Measurements from ENCODE around the gene CEP44. TPM values are rescaled to one million over a fixed set of nuclear protein-coding genes. Genes with fewer than 3 reads are reported as not detected.
"Not testable (repeated sequence)": the region's sequence is repeated elsewhere in the genome, so short reads cannot be mapped to it uniquely, and the experiment has no call there.

The CEP44 gene
- polyA plus RNA-seq, 1 experiment = 7.4 TPM

DNA sequence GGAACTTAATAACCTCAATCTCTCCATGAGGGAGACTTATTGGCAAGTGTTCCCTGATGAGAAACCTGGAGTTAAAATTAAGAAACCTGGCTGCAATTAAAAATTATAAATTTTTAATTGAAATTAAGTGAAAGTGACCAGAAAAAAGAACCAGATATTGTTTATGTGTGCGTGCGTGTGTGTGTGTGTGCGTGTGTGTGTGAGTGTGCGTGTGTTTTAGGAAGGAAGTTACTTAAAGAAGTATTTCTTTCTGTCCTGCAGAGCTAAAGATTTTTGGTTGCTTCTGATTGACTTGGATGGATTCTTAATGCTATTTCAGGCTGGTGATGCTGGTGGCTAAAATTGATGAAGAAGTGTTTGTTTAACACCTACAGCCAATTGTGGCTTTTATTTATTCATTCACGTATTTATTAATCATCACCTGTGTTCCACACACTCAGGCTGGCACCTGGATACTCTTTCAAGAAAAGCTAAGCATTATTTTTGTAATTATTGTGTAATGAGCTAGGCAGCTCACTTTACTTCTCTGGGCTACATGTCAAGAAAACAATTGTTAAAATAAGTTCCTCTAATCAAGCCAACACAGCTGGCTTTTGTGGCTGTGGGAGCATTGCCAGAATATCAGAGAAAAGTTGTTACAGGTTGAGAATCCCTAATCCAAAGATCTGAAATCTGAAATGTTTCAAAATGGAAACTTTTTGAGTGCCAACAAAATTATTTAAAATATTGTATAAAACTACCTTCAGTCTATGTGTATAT lies 68.5 kb downstream of the CEP44 start:
- no peaks in the 10 kb centered on the region for H3K9me3 ChIP-seq (ENCODE audit: control insufficient read depth, insufficient read depth, low read length)

DNA sequence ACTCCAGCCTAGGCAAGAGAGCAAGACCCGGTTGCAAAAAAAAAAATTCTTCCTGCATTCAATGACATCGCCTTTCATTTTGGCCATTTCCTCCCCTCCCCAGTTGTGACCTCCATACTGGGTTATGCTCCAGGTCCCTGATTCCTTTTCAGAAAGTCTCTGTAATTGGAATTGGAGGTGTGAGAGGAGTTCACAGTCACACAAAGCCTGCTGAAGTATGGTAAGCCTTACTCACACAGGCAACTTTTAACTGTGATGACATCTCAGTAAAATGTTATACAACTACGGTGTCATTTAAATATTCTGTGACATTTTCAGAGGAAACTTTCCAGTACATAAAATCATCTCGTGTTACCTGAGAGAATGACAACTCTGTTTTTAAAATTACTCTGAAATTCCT lies 73.6 kb downstream of the CEP44 start:
- CTCF ChIA-PET = no interaction called here
- TF ChIP-seq, protein P1, sequence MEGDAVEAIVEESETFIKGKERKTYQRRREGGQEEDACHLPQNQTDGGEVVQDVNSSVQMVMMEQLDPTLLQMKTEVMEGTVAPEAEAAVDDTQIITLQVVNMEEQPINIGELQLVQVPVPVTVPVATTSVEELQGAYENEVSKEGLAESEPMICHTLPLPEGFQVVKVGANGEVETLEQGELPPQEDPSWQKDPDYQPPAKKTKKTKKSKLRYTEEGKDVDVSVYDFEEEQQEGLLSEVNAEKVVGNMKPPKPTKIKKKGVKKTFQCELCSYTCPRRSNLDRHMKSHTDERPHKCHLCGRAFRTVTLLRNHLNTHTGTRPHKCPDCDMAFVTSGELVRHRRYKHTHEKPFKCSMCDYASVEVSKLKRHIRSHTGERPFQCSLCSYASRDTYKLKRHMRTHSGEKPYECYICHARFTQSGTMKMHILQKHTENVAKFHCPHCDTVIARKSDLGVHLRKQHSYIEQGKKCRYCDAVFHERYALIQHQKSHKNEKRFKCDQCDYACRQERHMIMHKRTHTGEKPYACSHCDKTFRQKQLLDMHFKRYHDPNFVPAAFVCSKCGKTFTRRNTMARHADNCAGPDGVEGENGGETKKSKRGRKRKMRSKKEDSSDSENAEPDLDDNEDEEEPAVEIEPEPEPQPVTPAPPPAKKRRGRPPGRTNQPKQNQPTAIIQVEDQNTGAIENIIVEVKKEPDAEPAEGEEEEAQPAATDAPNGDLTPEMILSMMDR (IDR thresholded peaks at IDR 0.05; ENCODE audit: low read depth, low read length) = no peak
- no peak overlapping the region for H3K4me3 ChIP-seq (ENCODE audit: low read depth, low read length)
- POLR2A ChIA-PET = no interaction called here
- H3K27ac ChIP-seq (ENCODE audit: low read depth, low read length) = no peak overlapping the region
- no peak for DNase-seq (ENCODE audit: low read depth, low spot score)
- H3K9me3 ChIP-seq (ENCODE audit: control insufficient read depth, insufficient read depth, low read length) = no peaks in the 10 kb centered on the region
- H3K27me3 ChIP-seq (ENCODE audit: control insufficient read depth, insufficient read depth, low read length) = no peaks in the 10 kb centered on the region

More for the DNA sequence above, 68.5 kb downstream of the CEP44 start:
- TF ChIP-seq, protein P1 (IDR thresholded peaks at IDR 0.05; ENCODE audit: low read depth, low read length) = no peak
- no peak for DNase-seq (ENCODE audit: low read depth, low spot score)
- no peak overlapping the region for H3K27ac ChIP-seq (ENCODE audit: low read depth, low read length)
- CTCF ChIA-PET = no interaction called here
- no peaks in the 10 kb centered on the region for H3K27me3 ChIP-seq (ENCODE audit: control insufficient read depth, insufficient read depth, low read length)
- H3K4me3 ChIP-seq (ENCODE audit: low read depth, low read length) = no peak overlapping the region
- POLR2A ChIA-PET = no interaction called here

DNA sequence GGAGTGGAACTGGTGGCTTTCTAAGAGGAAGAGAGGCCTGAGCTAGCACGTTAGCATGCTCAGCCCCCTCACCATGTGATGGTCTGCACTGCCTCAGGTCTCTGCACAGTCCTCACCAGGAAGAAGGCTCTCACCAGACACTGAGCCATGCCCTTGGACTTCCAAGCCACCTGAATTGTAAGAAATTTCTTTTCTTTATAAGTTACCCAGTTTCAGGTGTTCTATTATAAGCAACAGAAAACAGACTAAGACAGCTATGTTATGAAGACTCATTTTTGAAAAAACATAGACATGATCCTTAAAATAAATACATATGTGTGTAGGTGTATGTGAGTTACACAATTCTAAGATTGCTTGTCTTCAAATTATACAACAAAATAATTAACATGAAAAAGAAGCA lies 74.7 kb downstream of the CEP44 start:
- ChIA-PET CTCF (no interaction called here), POLR2A (no interaction called here)
- Histone ChIP-seq H3K9me3 (ENCODE audit: control insufficient read depth, insufficient read depth, low read length) (no peaks in the 10 kb centered on the region), H3K4me3 (ENCODE audit: low read depth, low read length) (no peak overlapping the region), H3K27ac (ENCODE audit: low read depth, low read length) (no peak overlapping the region), H3K27me3 (ENCODE audit: control insufficient read depth, insufficient read depth, low read length) (no peaks in the 10 kb centered on the region)
- TF ChIP-seq, protein P1 (IDR thresholded peaks at IDR 0.05; ENCODE audit: low read depth, low read length) = no peak
- DNase-seq (ENCODE audit: low read depth, low spot score) = no peak

DNA sequence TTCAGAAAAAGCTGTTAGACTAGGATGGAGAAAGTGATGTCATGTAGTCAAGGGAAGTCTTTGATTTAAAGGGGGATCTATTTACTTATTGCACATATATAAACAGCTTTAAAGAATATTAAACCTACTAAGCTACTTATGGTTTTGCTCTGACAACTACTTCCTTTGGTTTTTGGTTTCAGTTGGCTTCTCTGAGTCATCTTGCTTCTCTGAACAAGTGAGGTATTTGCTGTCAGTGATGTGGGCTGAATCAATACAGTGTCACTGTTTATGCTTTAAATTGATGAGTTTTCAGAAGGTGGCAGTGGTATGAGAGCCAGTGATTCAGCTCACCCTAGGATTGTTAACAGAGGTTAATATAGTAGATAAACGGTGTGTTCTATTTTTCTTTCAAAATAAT lies 75.1 kb downstream of the CEP44 start:
- Histone ChIP-seq H3K9me3 (ENCODE audit: control insufficient read depth, insufficient read depth, low read length) (no peaks in the 10 kb centered on the region), H3K27me3 (ENCODE audit: control insufficient read depth, insufficient read depth, low read length) (no peaks in the 10 kb centered on the region), H3K4me3 (ENCODE audit: low read depth, low read length) (no peak overlapping the region), H3K27ac (ENCODE audit: low read depth, low read length) (no peak overlapping the region)
- TF ChIP-seq, protein P1 (IDR thresholded peaks at IDR 0.05; ENCODE audit: low read depth, low read length) = no peak
- ChIA-PET CTCF (no interaction called here), POLR2A (no interaction called here)
- DNase-seq (ENCODE audit: low read depth, low spot score) = peak; percentile 15

DNA sequence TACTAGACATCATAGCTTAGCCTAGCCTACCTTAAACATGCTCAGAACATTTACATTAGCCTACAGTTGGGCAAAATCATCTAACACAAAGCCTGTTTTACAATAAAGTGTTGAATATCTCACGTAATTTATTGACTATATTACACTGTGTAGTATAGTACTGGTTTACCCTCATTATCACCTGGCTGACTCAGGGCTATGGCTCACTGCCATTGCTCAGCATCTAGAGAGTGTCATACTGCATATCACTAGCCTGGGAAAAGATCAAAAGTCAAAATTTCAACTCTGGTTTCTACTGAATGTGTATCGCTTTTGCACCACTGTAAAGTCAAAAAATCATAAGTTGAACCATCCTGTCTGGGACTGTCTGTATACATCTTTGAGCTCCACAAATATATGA lies 78.6 kb downstream of the CEP44 start:
- DNase-seq (ENCODE audit: low read depth, low spot score) = no peak
- H3K9me3 ChIP-seq (ENCODE audit: control insufficient read depth, insufficient read depth, low read length) = no peaks in the 10 kb centered on the region
- CTCF ChIA-PET = interaction anchor here (1.0 to 3.3 kb wide), 2 partner anchors 270 to 353 kb away, joined by 4 to 23 read pairs; no protein-coding TSS in a partner anchor
- TF ChIP-seq, protein P1 (IDR thresholded peaks at IDR 0.05; ENCODE audit: low read depth, low read length) = no peak
- POLR2A ChIA-PET = no interaction called here
- H3K4me3 ChIP-seq (ENCODE audit: low read depth, low read length) = no peak overlapping the region
- no peak overlapping the region for H3K27ac ChIP-seq (ENCODE audit: low read depth, low read length)
- no peaks in the 10 kb centered on the region for H3K27me3 ChIP-seq (ENCODE audit: control insufficient read depth, insufficient read depth, low read length)

DNA sequence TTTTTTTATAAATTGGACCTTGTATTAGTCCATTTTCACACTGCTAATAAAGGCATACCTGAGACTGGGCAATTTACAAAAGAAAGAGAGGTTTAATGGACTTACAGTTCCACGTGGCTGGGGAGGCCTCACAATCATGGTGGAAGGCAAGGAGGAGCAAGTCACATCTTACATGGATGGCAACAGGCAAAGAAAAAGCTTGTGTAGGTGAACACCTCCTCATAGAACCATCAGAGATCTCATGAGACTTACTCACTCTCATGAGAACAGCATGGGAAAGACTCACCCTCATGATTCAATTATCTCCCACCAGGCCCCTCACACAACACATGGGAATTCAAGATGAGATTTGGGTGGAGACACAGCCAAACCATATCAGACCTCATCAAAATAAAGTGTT lies 80.1 kb downstream of the CEP44 start:
- DNase-seq (ENCODE audit: low read depth, low spot score); POLR2A ChIA-PET; H3K27ac ChIP-seq (ENCODE audit: low read depth, low read length); H3K27me3 ChIP-seq (ENCODE audit: control insufficient read depth, insufficient read depth, low read length); H3K9me3 ChIP-seq (ENCODE audit: control insufficient read depth, insufficient read depth, low read length); H3K4me3 ChIP-seq (ENCODE audit: low read depth, low read length): not testable (repeated sequence)
- CTCF ChIA-PET = interaction anchor here (0.6 to 3.3 kb wide), 8 partner anchors 9 to 1977 kb away, joined by 3 to 23 read pairs (median 4); no protein-coding TSS in a partner anchor

All from AG04450 (cell line).